Smooth muscle cell (in vitro differentiated cells): ENCODE results near the gene FGF11. TPM values are rescaled to one million over a fixed set of nuclear protein-coding genes. Genes with fewer than 3 reads are reported as not detected.

Experiments used
- DNase-seq: peaks from one replicate; lab custom pipeline; 2025; ENCODE audit not compliant: unreplicated experiment; lab: John Stamatoyannopoulos, UW
- H2AFZ ChIP-seq: fragments of 200-600 bp; sonication (generic); 2 replicates; pipeline ENCODE4 v1.6.0; 2016; ENCODE audit warnings: antibody characterized with exemption, low read depth, mild to moderate bottlenecking
- H3F3A ChIP-seq: fragments of 200-600 bp; sonication (generic); 2 replicates; pipeline ENCODE4 v1.6.0; 2017; ENCODE audit warnings: antibody characterized with exemption, low read depth
- H3K27ac ChIP-seq: fragments of 200-600 bp; sonication (generic); 2 replicates; pipeline ENCODE4 v1.5.1; 2016; ENCODE audit warnings: low read depth, mild to moderate bottlenecking
- H3K27me3 ChIP-seq: fragments of 200-600 bp; sonication (generic); 2 replicates; pipeline ENCODE4 v1.6.1; 2016; ENCODE audit warnings: low read depth, mild to moderate bottlenecking
- H3K36me3 ChIP-seq: fragments of 200-600 bp; sonication (generic); 2 replicates; pipeline ENCODE4 v1.5.1; 2016; ENCODE audit warnings: low read depth
- H3K4me1 ChIP-seq: fragments of 200-600 bp; sonication (generic); 2 replicates; pipeline ENCODE4 v1.5.1; 2016; ENCODE audit warnings: low read depth
- H3K4me2 ChIP-seq: fragments of 200-600 bp; sonication (generic); 2 replicates; pipeline ENCODE4 v1.6.0; 2016; ENCODE audit warnings: mild to moderate bottlenecking
- H3K4me3 ChIP-seq: fragments of 200-600 bp; sonication (generic); 2 replicates; pipeline ENCODE4 v1.5.1; 2016; ENCODE audit warnings: mild to moderate bottlenecking
- H3K79me2 ChIP-seq: fragments of 200-600 bp; sonication (generic); 2 replicates; pipeline ENCODE4 v1.6.0; 2016; ENCODE audit warnings: low read depth, mild to moderate bottlenecking
- H3K9ac ChIP-seq: fragments of 200-600 bp; sonication (generic); 2 replicates; pipeline ENCODE4 v1.6.0; 2016; ENCODE audit warnings: low read depth
- H3K9me3 ChIP-seq: fragments of 200-600 bp; sonication (generic); replicated peaks from 2 replicates; pipeline ENCODE4 v1.5.1; 2016; ENCODE audit warnings: low read depth
- H4K20me1 ChIP-seq: fragments of 200-600 bp; sonication (generic); 2 replicates; pipeline ENCODE4 v1.6.0; 2016; ENCODE audit warnings: low read depth
- CTCF ChIP-seq: fragments of 200-600 bp; sonication (generic); IDR thresholded peaks from 2 replicates; pipeline ENCODE4 v1.5.1; 2017; ENCODE audit warnings: borderline replicate concordance, mild to moderate bottlenecking, antibody characterized with exemption; ENCODE audit not compliant: insufficient read depth, poor library complexity, severe bottlenecking
- WGBS: methylation state at CpG from one replicate; pipeline ENCODE4 v1.1.7; 2016; ENCODE audit warnings: low lambda C conversion rate; 5-methylcytosine and 5-hydroxymethylcytosine counted together
- polyA plus RNA-seq: library from polyadenylated mRNA; unstranded; fragments of >200 nt; fragmentation: Nextera tagmentation; extraction: Ambion mirVana; gene quantifications from 2 replicates; pipeline ENCODE4 v1.2.1, GENCODE V29; 2016
- total RNA-seq: library from RNA; depleted of rRNA; stranded (reverse); fragments of >200 nt; gene quantifications from 2 replicates; pipeline ENCODE4 v1.2.3, GENCODE V29; 2014

Gene FGF11
- total and polyA plus RNA-seq, 2 experiments from 2014 or later: 13.9 to 21.3 TPM

DNA sequence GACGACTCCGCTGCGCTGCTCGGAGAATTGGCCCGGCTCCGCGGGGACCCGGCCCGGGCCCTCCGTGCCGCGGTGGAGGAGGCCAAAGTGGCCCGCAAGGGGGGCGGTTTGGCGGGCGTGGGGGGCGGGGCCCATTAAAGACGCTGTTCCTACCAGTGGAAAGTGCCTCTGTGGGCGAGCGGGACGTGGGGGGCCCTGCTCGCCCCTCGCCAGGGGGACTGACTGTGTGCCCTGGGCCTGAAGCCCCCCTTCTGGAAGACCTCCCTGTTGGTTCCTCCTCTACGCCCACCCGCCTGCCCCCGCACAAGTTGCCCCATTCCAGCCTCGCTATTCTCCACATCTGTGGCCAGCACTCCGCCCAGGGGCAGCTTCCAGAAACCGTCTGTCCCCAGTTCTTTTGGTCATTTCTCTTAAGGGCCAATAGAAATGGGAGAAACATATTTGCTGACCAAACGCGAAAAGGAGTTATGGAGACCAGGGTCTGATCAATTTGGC is 1.9 kb upstream of the FGF11 start:
- no peaks in the 10 kb centered on the region for H3K79me2 ChIP-seq
- no peaks in the 10 kb centered on the region for H3K9me3 ChIP-seq
- H4K20me1 ChIP-seq: peaks cover 12% of the 10 kb centered on the region
- peaks cover 22% of the 10 kb centered on the region for H3K4me1 ChIP-seq
- peak overlapping the region; percentile 88 for H3K4me2 ChIP-seq
- DNase-seq: no peak
- no peak overlapping the region for H3K27ac ChIP-seq
- no peak overlapping the region for H2AFZ ChIP-seq
- TF ChIP-seq CTCF: no peak
- peak overlapping the region; percentile 61 for H3K4me3 ChIP-seq
- H3K9ac ChIP-seq: no peak overlapping the region
- 13% methylated on average over 27 of the region's 31 CpGs for WGBS
- peaks cover 16% of the 10 kb centered on the region for H3F3A ChIP-seq
- no peaks in the 10 kb centered on the region for H3K27me3 ChIP-seq
- H3K36me3 ChIP-seq: no peaks in the 10 kb centered on the region

DNA sequence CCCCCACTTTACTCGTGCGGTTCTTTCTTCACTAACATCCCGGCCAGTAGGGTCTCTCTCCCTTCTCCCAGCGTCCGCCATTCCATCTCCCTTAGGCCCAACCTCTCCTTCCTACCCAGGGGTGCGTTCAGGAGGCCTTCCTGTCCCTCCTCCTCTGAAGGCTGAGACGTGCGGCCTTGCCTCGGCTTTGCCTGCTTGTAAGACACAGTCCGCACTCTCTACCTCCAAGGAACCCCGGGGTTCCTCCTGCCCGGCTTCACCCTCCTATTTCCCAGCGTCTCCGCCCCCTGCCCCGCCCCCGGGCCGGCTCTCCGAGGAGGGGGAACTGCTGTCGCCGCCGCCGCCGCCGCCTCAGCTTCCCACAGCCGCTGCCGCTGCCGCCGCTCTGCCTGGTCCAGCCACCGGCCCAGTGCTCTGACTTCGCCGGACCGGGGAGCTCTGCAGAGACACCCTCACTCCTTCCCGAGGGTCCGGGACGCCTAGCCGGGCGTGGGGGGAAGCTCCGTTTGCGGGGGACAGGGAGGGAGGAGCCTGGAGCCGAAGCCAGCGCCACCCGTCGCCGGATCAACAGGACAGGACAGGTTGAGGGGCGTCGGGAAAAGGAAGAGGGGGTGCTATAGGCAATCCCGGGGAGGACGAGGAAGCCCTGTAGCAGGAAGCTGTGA is 1.2 kb upstream of the FGF11 start:
- no peaks in the 10 kb centered on the region for H3K9me3 ChIP-seq
- H4K20me1 ChIP-seq: peaks cover 12% of the 10 kb centered on the region
- TF ChIP-seq CTCF: no peak
- no peaks in the 10 kb centered on the region for H3K79me2 ChIP-seq
- H3K4me2 ChIP-seq: peak overlapping the region; percentile 88
- no peak overlapping the region for H3K27ac ChIP-seq
- H3K9ac ChIP-seq: peak overlapping the region; percentile 45
- H3K4me1 ChIP-seq: peaks cover 22% of the 10 kb centered on the region
- no peaks in the 10 kb centered on the region for H3K27me3 ChIP-seq
- no peak for DNase-seq
- peaks cover 16% of the 10 kb centered on the region for H3F3A ChIP-seq
- WGBS: 3% methylated on average over 43 of the region's 48 CpGs
- H3K36me3 ChIP-seq: no peaks in the 10 kb centered on the region
- H3K4me3 ChIP-seq: peak overlapping the region; percentile 61
- no peak overlapping the region for H2AFZ ChIP-seq

- H3K36me3 ChIP-seq: no peaks in the 10 kb centered on the region
- peak overlapping the region; percentile 88 for H3K4me2 ChIP-seq
- peaks cover 22% of the 10 kb centered on the region for H3K4me1 ChIP-seq
- H2AFZ ChIP-seq: no peak overlapping the region
- 33% methylated on average over 11 of the region's 11 CpGs for WGBS
- H3K9ac ChIP-seq: peak overlapping the region; percentile 45
- no peaks in the 10 kb centered on the region for H3K9me3 ChIP-seq
- H3K27me3 ChIP-seq: no peaks in the 10 kb centered on the region
- H4K20me1 ChIP-seq: peaks cover 12% of the 10 kb centered on the region
- H3K79me2 ChIP-seq: no peaks in the 10 kb centered on the region
- TF ChIP-seq CTCF: no peak
- H3F3A ChIP-seq: peaks cover 16% of the 10 kb centered on the region
- peak overlapping the region; percentile 61 for H3K4me3 ChIP-seq
- no peak overlapping the region for H3K27ac ChIP-seq
- DNase-seq: no peak
Measured at GRCh38 chr17:7438656-7439460, 454 bp upstream of the FGF11 start.
